SU-DHL-6 (cell line): ENCODE measurements around the gene FHOD3.

Experiments
- H2AFZ ChIP-seq: fragments of 200-600 bp; sonication (generic); 2 replicates; pipeline ENCODE4 v1.6.1; 2014; ENCODE audit warnings: low read depth, mild to moderate bottlenecking, moderate library complexity, mixed read lengths, antibody characterized with exemption, low read length; ENCODE audit not compliant: severe bottlenecking
- H3F3A ChIP-seq: fragments of 200-600 bp; shearing (Covaris generic); 2 replicates; pipeline ENCODE4 v1.6.0; 2016; ENCODE audit warnings: antibody characterized with exemption, mild to moderate bottlenecking; ENCODE audit not compliant: insufficient read depth
- H3K27ac ChIP-seq: fragments of 200-600 bp; sonication (generic); 2 replicates; pipeline ENCODE4 v1.5.1; 2016; ENCODE audit warnings: low read depth, mild to moderate bottlenecking, low read length, moderate library complexity, mixed read lengths
- H3K27me3 ChIP-seq: fragments of 200-600 bp; sonication (generic), shearing (Covaris generic); 2 replicates; pipeline ENCODE4 v1.6.0; 2014; ENCODE audit warnings: mild to moderate bottlenecking, low read length
- H3K36me3 ChIP-seq: fragments of 200-600 bp; sonication (generic); 2 replicates; pipeline ENCODE4 v1.6.1; 2014; ENCODE audit warnings: mild to moderate bottlenecking, low read length, mixed read lengths
- H3K4me2 ChIP-seq: fragments of 300-600, 200-600 bp; shearing (Covaris generic), sonication (generic); 2 replicates; pipeline ENCODE4 v1.6.0; 2014; ENCODE audit warnings: low read length, low read depth, mild to moderate bottlenecking; ENCODE audit not compliant: poor library complexity, severe bottlenecking
- H3K4me3 ChIP-seq: fragments of 200-600 bp; sonication (generic); 2 replicates; pipeline ENCODE4 v1.5.1; 2014; ENCODE audit warnings: antibody characterized with exemption, low read length, mild to moderate bottlenecking, mixed read lengths; ENCODE audit not compliant: insufficient read depth, poor library complexity, severe bottlenecking
- H3K79me2 ChIP-seq: fragments of 200-600 bp; sonication (generic); 2 replicates; pipeline ENCODE4 v1.6.1; 2014; ENCODE audit warnings: mild to moderate bottlenecking, low read length, moderate library complexity; ENCODE audit not compliant: insufficient read depth
- H3K9ac ChIP-seq: fragments of 200-600 bp; sonication (generic); 2 replicates; pipeline ENCODE4 v1.7.0; 2014; ENCODE audit warnings: mild to moderate bottlenecking, low read length
- H3K9me2 ChIP-seq: fragments of 200-600 bp; sonication (generic); replicated peaks from 2 replicates; pipeline ENCODE4 v1.6.1; 2014; ENCODE audit warnings: low read length; ENCODE audit not compliant: insufficient read depth
- H3K9me3 ChIP-seq: fragments of 200-600 bp; sonication (generic); 2 replicates; pipeline ENCODE4 v1.6.1; 2014; ENCODE audit warnings: low read length, mixed read lengths; ENCODE audit not compliant: insufficient read depth
- H4K20me1 ChIP-seq: fragments of 200-600 bp; sonication (generic); 2 replicates; pipeline ENCODE4 v1.6.1; 2014; ENCODE audit warnings: low read depth, mild to moderate bottlenecking, antibody characterized with exemption, low read length, moderate library complexity, mixed read lengths
- CTCF ChIP-seq: fragments of 200-600 bp; sonication (generic); IDR thresholded peaks from one replicate; pipeline ENCODE4 v1.5.1; 2017; ENCODE audit warnings: antibody characterized with exemption, mild to moderate bottlenecking, low read length, moderate library complexity; ENCODE audit not compliant: insufficient read depth, poor library complexity, severe bottlenecking
- EZH2phosphoT487 ChIP-seq: fragments of 200-600 bp; sonication (generic), shearing (Covaris generic); conservative IDR thresholded peaks from 2 replicates; pipeline ENCODE4 v1.6.1; 2018; ENCODE audit warnings: mild to moderate bottlenecking, antibody characterized with exemption, low read length, moderate library complexity, mixed read lengths

Gene FHOD3

GRCh38 chr18:36695806-36696205, 398.3 kb downstream of the FHOD3 start:
- Histone ChIP-seq H2AFZ (no peak overlapping the region), H3K27ac (no peak overlapping the region), H3K4me2 (no peak overlapping the region), H3K9me3 (no peaks in the 10 kb centered on the region), H3K4me3 (no peak overlapping the region), H3K36me3 (no peaks in the 10 kb centered on the region), H3K79me2 (no peaks in the 10 kb centered on the region), H3K9ac (no peak overlapping the region), H3K9me2 (no peaks in the 10 kb centered on the region), H4K20me1 (no peaks in the 10 kb centered on the region), H3F3A (no peaks in the 10 kb centered on the region), H3K27me3 (no peaks in the 10 kb centered on the region)
- no peak for TF ChIP-seq EZH2phosphoT487
- TF ChIP-seq CTCF: no peak

GRCh38 chr18:36697905-36698304, 400.4 kb downstream of the FHOD3 start:
- H3K79me2 ChIP-seq: no peaks in the 10 kb centered on the region
- H3K27ac ChIP-seq: no peak overlapping the region
- no peaks in the 10 kb centered on the region for H4K20me1 ChIP-seq
- TF ChIP-seq CTCF (no peak), EZH2phosphoT487 (no peak)
- no peak overlapping the region for H3K4me3 ChIP-seq
- no peak overlapping the region for H3K4me2 ChIP-seq
- no peaks in the 10 kb centered on the region for H3K36me3 ChIP-seq
- no peaks in the 10 kb centered on the region for H3K27me3 ChIP-seq
- H3K9me3 ChIP-seq: no peaks in the 10 kb centered on the region
- no peaks in the 10 kb centered on the region for H3K9me2 ChIP-seq
- no peaks in the 10 kb centered on the region for H3F3A ChIP-seq
- no peak overlapping the region for H2AFZ ChIP-seq
- H3K9ac ChIP-seq: no peak overlapping the region

- no peak overlapping the region for H2AFZ ChIP-seq
- no peaks in the 10 kb centered on the region for H3K36me3 ChIP-seq
- H3K4me3 ChIP-seq: no peak overlapping the region
- no peak overlapping the region for H3K4me2 ChIP-seq
- H3K9me3 ChIP-seq: no peaks in the 10 kb centered on the region
- TF ChIP-seq CTCF: no peak
- TF ChIP-seq EZH2phosphoT487: no peak
- no peak overlapping the region for H3K27ac ChIP-seq
- H3K27me3 ChIP-seq: no peaks in the 10 kb centered on the region
- no peak overlapping the region for H3K9ac ChIP-seq
- H4K20me1 ChIP-seq: no peaks in the 10 kb centered on the region
- H3K79me2 ChIP-seq: no peaks in the 10 kb centered on the region
- no peaks in the 10 kb centered on the region for H3K9me2 ChIP-seq
- H3F3A ChIP-seq: no peaks in the 10 kb centered on the region
These were observed 403.4 kb downstream of the FHOD3 start for GRCh38 chr18:36700955-36701354.
